ENCODE data around the gene RHAG.

GRCh38 chr6:49558238-49558637 is 78.4 kb downstream of the RHAG start:
- no peak for TF ChIP-seq POLR2A (IDR thresholded peaks at IDR 0.05)
- TF ChIP-seq, protein P1, sequence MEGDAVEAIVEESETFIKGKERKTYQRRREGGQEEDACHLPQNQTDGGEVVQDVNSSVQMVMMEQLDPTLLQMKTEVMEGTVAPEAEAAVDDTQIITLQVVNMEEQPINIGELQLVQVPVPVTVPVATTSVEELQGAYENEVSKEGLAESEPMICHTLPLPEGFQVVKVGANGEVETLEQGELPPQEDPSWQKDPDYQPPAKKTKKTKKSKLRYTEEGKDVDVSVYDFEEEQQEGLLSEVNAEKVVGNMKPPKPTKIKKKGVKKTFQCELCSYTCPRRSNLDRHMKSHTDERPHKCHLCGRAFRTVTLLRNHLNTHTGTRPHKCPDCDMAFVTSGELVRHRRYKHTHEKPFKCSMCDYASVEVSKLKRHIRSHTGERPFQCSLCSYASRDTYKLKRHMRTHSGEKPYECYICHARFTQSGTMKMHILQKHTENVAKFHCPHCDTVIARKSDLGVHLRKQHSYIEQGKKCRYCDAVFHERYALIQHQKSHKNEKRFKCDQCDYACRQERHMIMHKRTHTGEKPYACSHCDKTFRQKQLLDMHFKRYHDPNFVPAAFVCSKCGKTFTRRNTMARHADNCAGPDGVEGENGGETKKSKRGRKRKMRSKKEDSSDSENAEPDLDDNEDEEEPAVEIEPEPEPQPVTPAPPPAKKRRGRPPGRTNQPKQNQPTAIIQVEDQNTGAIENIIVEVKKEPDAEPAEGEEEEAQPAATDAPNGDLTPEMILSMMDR (IDR thresholded peaks at IDR 0.05 in 8 of 11, conservative IDR thresholded peaks at IDR 0.05 in 3 of 11), result no peak

All from spleen (tissue), 7 donors.